Fibroblast of lung (primary cell): ENCODE results near the gene NT5E. TPM values are rescaled to one million over a fixed set of nuclear protein-coding genes. Genes with fewer than 3 reads are reported as not detected.
A peak's percentile ranks its signal among the peaks of the same experiment; 100 is the strongest.

ENCODE experiments used
- DNase-seq, 2 donors: peaks; one replicate each; pipeline versions ENCODE4 v3.0.0 to v3.0.0-alpha.2; 2010; ENCODE audit warnings: low read depth in 2 of 2
- H2AFZ ChIP-seq: 2 replicates; pipeline ENCODE4 v1.5.1; 2012; ENCODE audit warnings: low read length, control low read depth, inconsistent platforms
- H3K27ac ChIP-seq: 2 replicates; pipeline ENCODE4 v1.5.1; 2011; ENCODE audit warnings: low read length, control low read depth; ENCODE audit not compliant: insufficient read depth
- H3K27me3 ChIP-seq: 2 replicates; pipeline ENCODE4 v1.5.1; 2011; ENCODE audit warnings: mild to moderate bottlenecking, low read length; ENCODE audit not compliant: control insufficient read depth, insufficient read depth
- H3K36me3 ChIP-seq: 2 replicates; pipeline ENCODE4 v1.5.1; 2011; ENCODE audit warnings: low read length; ENCODE audit not compliant: control insufficient read depth, insufficient read depth
- H3K4me1 ChIP-seq: 2 replicates; pipeline ENCODE4 v1.5.1; 2011; ENCODE audit warnings: low read length; ENCODE audit not compliant: control insufficient read depth, insufficient read depth; ENCODE audit errors: extremely low read depth
- H3K4me2 ChIP-seq: 2 replicates; pipeline ENCODE4 v1.5.1; 2011; ENCODE audit warnings: low read length, control low read depth; ENCODE audit not compliant: insufficient read depth; ENCODE audit errors: extremely low read depth
- H3K4me3 ChIP-seq, 4 experiments: fragments of 200-600 bp in 1 of 4; sonication (generic) in 1 of 4; replicated peaks in 1 of 4; 2 replicates each; pipeline ENCODE4 v1.5.1; 2011 to 2016; ENCODE audit warnings: low read length in 4 of 4, low read depth in 3 of 4, mild to moderate bottlenecking in 3 of 4, control low read depth in 2 of 4, inconsistent platforms in 1 of 4, mixed read lengths in 1 of 4; ENCODE audit not compliant: insufficient read depth in 1 of 4; ENCODE audit errors: control extremely low read depth in 1 of 4
- H3K79me2 ChIP-seq: 2 replicates; pipeline ENCODE4 v1.5.1; 2012; ENCODE audit warnings: mild to moderate bottlenecking, low read length, inconsistent platforms; ENCODE audit not compliant: control insufficient read depth, insufficient read depth
- H3K9ac ChIP-seq: 2 replicates; pipeline ENCODE4 v1.5.1; 2011; ENCODE audit warnings: mild to moderate bottlenecking, low read length, control low read depth; ENCODE audit not compliant: insufficient read depth
- H3K9me3 ChIP-seq: 2 replicates; pipeline ENCODE4 v1.5.1; 2012; ENCODE audit warnings: low read depth, low read length; ENCODE audit not compliant: control insufficient read depth, insufficient read depth
- H4K20me1 ChIP-seq: 2 replicates; pipeline ENCODE4 v1.5.1; 2011; ENCODE audit warnings: low read length; ENCODE audit not compliant: control insufficient read depth, insufficient read depth; ENCODE audit errors: extremely low read depth
- CTCF ChIP-seq, 2 donors: IDR thresholded peaks in 1 of 2; conservative IDR thresholded peaks in 1 of 2; 1 replicate in 1 of 2; 2 replicates in 1 of 2; pipeline ENCODE4 v1.5.1; 2011 to 2012; ENCODE audit warnings: low read length in 2 of 2, control low read depth in 1 of 2, inconsistent platforms in 1 of 2, low read depth in 1 of 2, mild to moderate bottlenecking in 1 of 2
- EZH2 ChIP-seq: IDR thresholded peaks from 2 replicates; pipeline ENCODE4 v1.5.1; 2012; ENCODE audit warnings: low read length, control low read depth, mild to moderate bottlenecking; ENCODE audit errors: missing control alignments
- polyA plus RNA-seq, 2 donors: library from polyadenylated mRNA; depleted of rRNA in 1 of 2; stranded (reverse) in 1 of 2; unstranded in 1 of 2; fragments of >200 nt; gene quantifications; 2 replicates each; pipeline ENCODE4 v1.2.1, GENCODE V29; 2011 to 2012; ENCODE audit warnings: missing spikeins in 1 of 2
- total RNA-seq: library from RNA; depleted of rRNA; stranded (reverse); fragments of >200 nt; gene quantifications from 2 replicates; pipeline ENCODE4 v1.2.1, GENCODE V29; 2014

NT5E gene
- total and polyA plus RNA-seq, 2 donors (not counting 1 experiment from before 2014, with no cell fraction given), result 217 to 257 TPM

GRCh38 chr6:85476532-85476931, 26.6 kb downstream of the NT5E start:
- Histone ChIP-seq H3K27me3 (no peaks in the 10 kb centered on the region), H3K79me2 (peaks cover 10% of the 10 kb centered on the region), H3K36me3 (peaks cover 4% of the 10 kb centered on the region), H3K9ac (no peak overlapping the region), H2AFZ (no peak overlapping the region), H3K27ac (no peak overlapping the region), H3K9me3 (no peaks in the 10 kb centered on the region), H3K4me3 (no peak overlapping the region), H3K4me2 (no peak overlapping the region), H4K20me1 (no peaks in the 10 kb centered on the region), H3K4me1 (no peaks in the 10 kb centered on the region)
- DNase-seq, result no peak
- TF ChIP-seq EZH2, result no peak
- TF ChIP-seq CTCF (conservative IDR thresholded peaks at IDR 0.05 in 1 of 2, IDR thresholded peaks at IDR 0.05 in 1 of 2; ENCODE audit: low read depth in 1 of 2, low read length in 2 of 2), result no peak

DNA sequence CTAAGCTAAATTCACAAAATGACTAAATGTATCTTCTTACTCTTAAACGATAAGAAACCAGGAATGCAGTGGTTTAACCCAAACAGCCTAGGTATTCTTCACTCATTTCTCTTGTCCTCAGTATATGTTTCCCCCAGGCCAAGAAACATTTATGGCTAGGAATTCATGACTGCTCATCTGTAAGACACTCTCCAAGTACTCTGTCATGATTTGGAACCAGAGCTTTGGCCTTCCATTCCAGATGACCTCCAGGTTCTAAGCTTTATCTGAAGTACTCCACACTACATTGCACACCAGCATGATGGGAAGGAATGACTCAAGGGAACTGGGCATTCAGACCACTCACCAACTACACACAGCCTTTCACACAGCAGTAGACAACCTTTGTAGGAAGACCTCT, 29.3 kb downstream of the NT5E start:
- peak in 1 of 2 donors; percentile 24 for DNase-seq
- no peaks in the 10 kb centered on the region for H3K27me3 ChIP-seq
- TF ChIP-seq CTCF (conservative IDR thresholded peaks at IDR 0.05 in 1 of 2, IDR thresholded peaks at IDR 0.05 in 1 of 2; ENCODE audit: low read depth in 1 of 2, low read length in 2 of 2) (no peak), EZH2 (no peak)
- H3K4me2 ChIP-seq, result no peak overlapping the region
- peaks cover 10% of the 10 kb centered on the region for H3K79me2 ChIP-seq
- H3K4me3 ChIP-seq, result no peak overlapping the region
- peaks cover 4% of the 10 kb centered on the region for H3K4me1 ChIP-seq
- no peaks in the 10 kb centered on the region for H4K20me1 ChIP-seq
- peaks cover 7% of the 10 kb centered on the region for H3K36me3 ChIP-seq
- no peak overlapping the region for H2AFZ ChIP-seq
- H3K9ac ChIP-seq, result no peak overlapping the region
- no peak overlapping the region for H3K27ac ChIP-seq
- H3K9me3 ChIP-seq, result no peaks in the 10 kb centered on the region

DNA sequence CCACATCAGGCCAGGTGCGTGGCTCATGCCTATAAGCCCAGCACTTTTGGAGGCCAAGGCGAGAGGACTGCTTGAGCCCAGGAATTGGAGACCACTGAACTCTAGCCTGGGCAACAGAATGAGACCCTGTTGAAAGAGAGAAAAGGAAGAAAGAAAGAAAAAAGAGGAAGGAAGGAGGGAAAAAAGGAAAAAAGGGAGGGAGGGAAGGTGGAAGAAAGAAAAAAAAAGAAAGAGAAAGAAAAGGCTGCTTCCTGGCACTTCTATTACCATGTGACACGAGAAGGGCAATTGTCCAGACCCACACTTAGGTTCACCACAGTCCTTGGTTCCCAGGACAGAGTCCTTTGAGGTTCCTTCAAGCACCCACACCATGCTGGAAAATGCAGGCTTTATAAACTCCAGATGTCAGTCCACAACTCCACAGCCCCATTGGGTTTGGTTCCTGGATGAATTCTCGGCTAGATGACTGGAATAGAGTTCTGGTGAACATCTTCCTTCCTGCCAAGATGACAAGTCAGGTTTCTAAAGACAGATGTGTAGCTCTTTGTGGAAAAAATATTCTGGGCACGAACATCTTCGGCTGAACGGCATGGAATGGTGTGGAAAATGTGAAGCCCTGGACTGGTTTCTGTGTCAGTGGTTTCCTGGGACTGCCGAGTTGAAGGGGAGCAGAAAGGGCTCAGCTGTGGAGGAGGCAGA, 32.5 kb downstream of the NT5E start:
- H3K9me3 ChIP-seq, result no peaks in the 10 kb centered on the region
- H3K4me3 ChIP-seq, result no peak overlapping the region
- H3K79me2 ChIP-seq, result peaks cover 8% of the 10 kb centered on the region
- peak in 1 of 2 donors; percentile 16 for DNase-seq
- TF ChIP-seq CTCF (conservative IDR thresholded peaks at IDR 0.05 in 1 of 2, IDR thresholded peaks at IDR 0.05 in 1 of 2; ENCODE audit: low read depth in 1 of 2, low read length in 2 of 2) (no peak), EZH2 (no peak)
- H2AFZ ChIP-seq, result peak overlapping the region; percentile 7
- H4K20me1 ChIP-seq, result no peaks in the 10 kb centered on the region
- peaks cover 4% of the 10 kb centered on the region for H3K4me1 ChIP-seq
- H3K27me3 ChIP-seq, result no peaks in the 10 kb centered on the region
- peaks cover 12% of the 10 kb centered on the region for H3K36me3 ChIP-seq
- H3K4me2 ChIP-seq, result peak overlapping the region; percentile 56
- no peak overlapping the region for H3K9ac ChIP-seq
- peak overlapping the region; percentile 61 for H3K27ac ChIP-seq
